H9 (cell line): ENCODE measurements around the gene STN1. TPM values are rescaled to one million over a fixed set of nuclear protein-coding genes. Genes with fewer than 3 reads are reported as not detected.

Experiments
- DNase-seq: peaks from one replicate; pipeline ENCODE4 v3.0.0-alpha.2; 2017
- H2AFZ ChIP-seq: one replicate; pipeline ENCODE4 v1.6.1; 2013; ENCODE audit warnings: mild to moderate bottlenecking, low read length, control low read depth, moderate library complexity
- H2AK5ac ChIP-seq: 2 replicates; pipeline ENCODE4 v1.6.1; 2013; ENCODE audit warnings: low read length, control low read depth, mixed read lengths; ENCODE audit not compliant: insufficient read length
- H2BK120ac ChIP-seq: one replicate; pipeline ENCODE4 v1.6.1; 2013; ENCODE audit warnings: low read depth, mild to moderate bottlenecking, low read length, control low read depth, inconsistent platforms; ENCODE audit not compliant: poor library complexity, severe bottlenecking
- H2BK12ac ChIP-seq: 2 replicates; pipeline ENCODE4 v1.6.1; 2013; ENCODE audit warnings: low read length, control low read depth, mixed read lengths, low read depth; ENCODE audit not compliant: insufficient read length
- H2BK15ac ChIP-seq: 2 replicates; pipeline ENCODE4 v1.6.1; 2013; ENCODE audit warnings: low read depth, low read length, control low read depth
- H2BK20ac ChIP-seq: one replicate; pipeline ENCODE4 v1.6.1; 2013; ENCODE audit warnings: low read depth, mild to moderate bottlenecking, low read length, control low read depth, inconsistent platforms; ENCODE audit not compliant: poor library complexity, severe bottlenecking
- H2BK5ac ChIP-seq: 2 replicates; pipeline ENCODE4 v1.6.1; 2013; ENCODE audit warnings: low read length, control low read depth, mixed read lengths; ENCODE audit not compliant: insufficient read length
- H3K14ac ChIP-seq: 2 replicates; pipeline ENCODE4 v1.6.1; 2013; ENCODE audit warnings: low read length, control low read depth; ENCODE audit not compliant: insufficient read depth
- H3K18ac ChIP-seq: 2 replicates; pipeline ENCODE4 v1.6.1; 2013; ENCODE audit warnings: low read depth, mild to moderate bottlenecking, mixed read lengths, low read length, control low read depth; ENCODE audit not compliant: insufficient read length
- H3K23ac ChIP-seq: 2 replicates; pipeline ENCODE4 v1.6.1; 2013; ENCODE audit warnings: low read length, control low read depth, mixed read lengths, low read depth; ENCODE audit not compliant: insufficient read length
- H3K23me2 ChIP-seq: 2 replicates; pipeline ENCODE4 v1.6.1; 2013; ENCODE audit warnings: low read depth, mild to moderate bottlenecking, mixed read lengths, low read length, control low read depth; ENCODE audit not compliant: insufficient read length, poor library complexity, severe bottlenecking
- H3K27ac ChIP-seq: 2 replicates; pipeline ENCODE4 v1.5.1; 2013; ENCODE audit warnings: low read length, control low read depth, mixed read lengths, low read depth; ENCODE audit not compliant: insufficient read length
- H3K27me3 ChIP-seq: 2 replicates; pipeline ENCODE4 v1.6.1; 2013; ENCODE audit warnings: low read length, control low read depth, inconsistent platforms; ENCODE audit not compliant: insufficient read depth
- H3K4ac ChIP-seq: 2 replicates; pipeline ENCODE4 v1.6.1; 2013; ENCODE audit warnings: low read depth, mild to moderate bottlenecking, control low read depth, inconsistent platforms, low read length, moderate library complexity
- H3K4me1 ChIP-seq: 2 replicates; pipeline ENCODE4 v1.6.1; 2013; ENCODE audit warnings: low read length, control low read depth, inconsistent platforms; ENCODE audit not compliant: insufficient read depth
- H3K4me2 ChIP-seq: 2 replicates; pipeline ENCODE4 v1.6.1; 2013; ENCODE audit warnings: low read length, control low read depth, mixed read lengths; ENCODE audit not compliant: insufficient read length, insufficient read depth
- H3K56ac ChIP-seq: 2 replicates; pipeline ENCODE4 v1.6.1; 2013; ENCODE audit warnings: low read depth, mild to moderate bottlenecking, mixed read lengths, low read length, control low read depth; ENCODE audit not compliant: insufficient read length
- H3K79me1 ChIP-seq: 2 replicates; pipeline ENCODE4 v1.6.1; 2013; ENCODE audit warnings: low read depth, mild to moderate bottlenecking, moderate library complexity, low read length, control low read depth, inconsistent platforms; ENCODE audit not compliant: insufficient read depth, poor library complexity, severe bottlenecking
- H3K79me2 ChIP-seq: 2 replicates; pipeline ENCODE4 v1.6.1; 2013; ENCODE audit warnings: low read length, control low read depth, inconsistent platforms; ENCODE audit not compliant: insufficient read depth
- H3K9ac ChIP-seq: 2 replicates; pipeline ENCODE4 v1.6.1; 2013; ENCODE audit warnings: low read length, control low read depth, mixed read lengths; ENCODE audit not compliant: insufficient read length; ENCODE audit errors: extremely low read depth
- H3K9me3 ChIP-seq: one replicate; pipeline ENCODE4 v1.6.1; 2013; ENCODE audit warnings: low read depth, low read length, inconsistent platforms; ENCODE audit not compliant: control insufficient read depth
- H3T11ph ChIP-seq: one replicate; pipeline ENCODE4 v1.6.1; 2013; ENCODE audit warnings: mild to moderate bottlenecking, low read length, control low read depth, inconsistent platforms
- H4K20me1 ChIP-seq: one replicate; pipeline ENCODE4 v1.6.1; 2013; ENCODE audit not compliant: control insufficient read depth, insufficient read length, insufficient read depth
- H4K5ac ChIP-seq: 2 replicates; pipeline ENCODE4 v1.6.1; 2013; ENCODE audit warnings: low read depth, mild to moderate bottlenecking, mixed read lengths, low read length, control low read depth; ENCODE audit not compliant: insufficient read length
- H4K8ac ChIP-seq: replicated peaks from 2 replicates; pipeline ENCODE4 v1.6.1; 2013; ENCODE audit warnings: low read length, control low read depth, mixed read lengths, low read depth; ENCODE audit not compliant: insufficient read length
- H4K91ac ChIP-seq: 2 replicates; pipeline ENCODE4 v1.6.1; 2013; ENCODE audit warnings: low read depth, mild to moderate bottlenecking, moderate library complexity, mixed read lengths, low read length, control low read depth; ENCODE audit not compliant: insufficient read length
- H3K27ac Mint-ChIP-seq, 3 experiments: 2 replicates in 2 of 3; 3 replicates in 1 of 3; pipeline ENCODE4 v1.8.0; 2020 to 2021; ENCODE audit warnings: mixed read lengths in 3 of 3, mild to moderate bottlenecking in 1 of 3, moderate library complexity in 1 of 3
- H3K27me3 Mint-ChIP-seq: 2 replicates; pipeline ENCODE4 v1.8.0; 2021; ENCODE audit warnings: low read depth, mild to moderate bottlenecking, moderate library complexity, mixed read lengths
- H3K36me3 Mint-ChIP-seq, 3 experiments: 2 replicates in 2 of 3; 3 replicates in 1 of 3; pipeline ENCODE4 v1.8.0; 2020 to 2021; ENCODE audit warnings: low read depth in 3 of 3, mixed read lengths in 3 of 3; ENCODE audit not compliant: insufficient read depth in 1 of 3
- H3K4me1 Mint-ChIP-seq, 2 experiments: 2 replicates each; pipeline ENCODE4 v1.8.0; 2020; ENCODE audit warnings: mixed read lengths in 2 of 2
- H3K4me3 Mint-ChIP-seq, 2 experiments: 2 replicates in 1 of 2; 3 replicates in 1 of 2; pipeline ENCODE4 v1.8.0; 2020 to 2021; ENCODE audit warnings: mild to moderate bottlenecking in 2 of 2, mixed read lengths in 2 of 2, moderate library complexity in 1 of 2
- H3K9me3 Mint-ChIP-seq, 2 experiments: 2 replicates in 1 of 2; 3 replicates in 1 of 2; pipeline ENCODE4 v1.8.0; 2020; ENCODE audit warnings: mild to moderate bottlenecking in 2 of 2, mixed read lengths in 2 of 2, moderate library complexity in 1 of 2
- WGBS: extraction: QIAGEN DNeasy Blood & Tissue Kit; methylation state at CpG from one replicate; pipeline ENCODE4 v1.1.7; 2013; ENCODE audit warnings: missing lambda C conversion rate, low lambda C conversion rate, mixed read lengths; ENCODE audit not compliant: insufficient read length; ENCODE audit errors: extremely low coverage; 5-methylcytosine and 5-hydroxymethylcytosine counted together
- total RNA-seq: library from RNA; stranded (reverse); gene quantifications from 2 replicates; pipeline ENCODE4 v1.2.1, GENCODE V29; 2021
- TF ChIP-seq, protein P1 (sequence below): fragments of 200-600 bp; sonication (generic); conservative IDR thresholded peaks from 3 replicates; pipeline ENCODE4 v1.8.0; 2021; ENCODE audit warnings: antibody characterized with exemption, mild to moderate bottlenecking

STN1 gene
- total RNA-seq, 1 experiment from 2014 or later = 11.3 TPM

- H3K27ac Mint-ChIP-seq = no peak overlapping the region
- no peaks in the 10 kb centered on the region for H3K79me1 ChIP-seq
- no peaks in the 10 kb centered on the region for H3K9me3 Mint-ChIP-seq
- H3K9me3 ChIP-seq = no peaks in the 10 kb centered on the region
- H3K79me2 ChIP-seq = no peaks in the 10 kb centered on the region
- WGBS = no CpG with 5 or more reads among the region's 5 CpGs
- no peak overlapping the region for H3K4ac ChIP-seq
- no peaks in the 10 kb centered on the region for H3K23me2 ChIP-seq
- no peaks in the 10 kb centered on the region for H3K27me3 ChIP-seq
- H3K27me3 Mint-ChIP-seq = no peaks in the 10 kb centered on the region
- no peak overlapping the region for H3K56ac ChIP-seq
- no peak overlapping the region for H2BK5ac ChIP-seq
- H3K9ac ChIP-seq = no peak overlapping the region
- no peak overlapping the region for H3K23ac ChIP-seq
- H3K27ac ChIP-seq = no peak overlapping the region
- peaks cover under 1 to 11% of the 10 kb centered on the region in 2 experiments for H3K4me1 Mint-ChIP-seq
- no peak overlapping the region for H3K4me3 Mint-ChIP-seq
- H3K18ac ChIP-seq = no peak overlapping the region
- H2AK5ac ChIP-seq = no peak overlapping the region
- peaks cover 0 to 5% (median under 1%) of the 10 kb centered on the region in 3 experiments; a peak in 3 of 7 replicates for H3K36me3 Mint-ChIP-seq
- H2BK15ac ChIP-seq = no peak overlapping the region
- no peak overlapping the region for H4K8ac ChIP-seq
- no peak overlapping the region for H2BK20ac ChIP-seq
- H2BK120ac ChIP-seq = no peak overlapping the region
- H2AFZ ChIP-seq = no peak overlapping the region
- no peaks in the 10 kb centered on the region for H3K4me1 ChIP-seq
- TF ChIP-seq, protein P1, sequence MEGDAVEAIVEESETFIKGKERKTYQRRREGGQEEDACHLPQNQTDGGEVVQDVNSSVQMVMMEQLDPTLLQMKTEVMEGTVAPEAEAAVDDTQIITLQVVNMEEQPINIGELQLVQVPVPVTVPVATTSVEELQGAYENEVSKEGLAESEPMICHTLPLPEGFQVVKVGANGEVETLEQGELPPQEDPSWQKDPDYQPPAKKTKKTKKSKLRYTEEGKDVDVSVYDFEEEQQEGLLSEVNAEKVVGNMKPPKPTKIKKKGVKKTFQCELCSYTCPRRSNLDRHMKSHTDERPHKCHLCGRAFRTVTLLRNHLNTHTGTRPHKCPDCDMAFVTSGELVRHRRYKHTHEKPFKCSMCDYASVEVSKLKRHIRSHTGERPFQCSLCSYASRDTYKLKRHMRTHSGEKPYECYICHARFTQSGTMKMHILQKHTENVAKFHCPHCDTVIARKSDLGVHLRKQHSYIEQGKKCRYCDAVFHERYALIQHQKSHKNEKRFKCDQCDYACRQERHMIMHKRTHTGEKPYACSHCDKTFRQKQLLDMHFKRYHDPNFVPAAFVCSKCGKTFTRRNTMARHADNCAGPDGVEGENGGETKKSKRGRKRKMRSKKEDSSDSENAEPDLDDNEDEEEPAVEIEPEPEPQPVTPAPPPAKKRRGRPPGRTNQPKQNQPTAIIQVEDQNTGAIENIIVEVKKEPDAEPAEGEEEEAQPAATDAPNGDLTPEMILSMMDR = no peak
- no peak overlapping the region for H3K14ac ChIP-seq
- no peak overlapping the region for H3T11ph ChIP-seq
- H4K91ac ChIP-seq = no peak overlapping the region
- no peak for DNase-seq
- no peak overlapping the region for H2BK12ac ChIP-seq
- no peak overlapping the region for H3K4me2 ChIP-seq
- no peak overlapping the region for H4K5ac ChIP-seq
- H4K20me1 ChIP-seq = no peaks in the 10 kb centered on the region
Observed at GRCh38 chr10:103876155-103876554, 41.8 kb downstream of the STN1 start.
